H1 (cell line): ENCODE data around the gene ITGB5. TPM values are rescaled to one million over a fixed set of nuclear protein-coding genes. Genes with fewer than 3 reads are reported as not detected.

Source experiments
- POLR2AphosphoS5 ChIP-seq: IDR thresholded peaks from 2 replicates; pipeline ENCODE4 v1.6.1; 2011; ENCODE audit warnings: low read depth, low read length
- SP1 ChIP-seq: IDR thresholded peaks from 2 replicates; pipeline ENCODE4 v1.6.1; 2011; ENCODE audit warnings: low read depth, low read length
- polyA plus RNA-seq, 7 experiments: library from polyadenylated mRNA; depleted of rRNA in 3 of 7; stranded (reverse) in 5 of 7; unstranded in 2 of 7; fragments of >200 nt in 5 of 7; fragments of 200-250 nt in 2 of 7; gene quantifications; 1 replicate in 5 of 7; 2 replicates in 1 of 7; 4 replicates in 1 of 7; pipeline versions ENCODE4 v1.2.1 to v1.2.3, GENCODE V29; 2011 to 2013; ENCODE audit warnings: missing spikeins in 2 of 7, mixed read lengths in 2 of 7
- total RNA-seq: library from RNA; stranded (reverse); fragmentation: NEBNext Ultra II Directional; extraction: Animal tissue kit (Norgen Biotek cat#: 25700); gene quantifications from 2 replicates; pipeline ENCODE4 v1.2.1, GENCODE V29; 2021
- TF ChIP-seq, protein P1 (sequence below): fragments of 300-600 bp; sonication (generic); IDR thresholded peaks from 2 replicates; pipeline ENCODE4 v1.7.1; 2012; ENCODE audit warnings: low read length, moderate library complexity, mild to moderate bottlenecking, inconsistent platforms; ENCODE audit not compliant: insufficient replicate concordance

Gene ITGB5
- total and polyA plus RNA-seq, 2 of the 8 experiments (the other 6 are each of a cell fraction or from before 2014, with no cell fraction given), result 101 to 268 TPM

DNA sequence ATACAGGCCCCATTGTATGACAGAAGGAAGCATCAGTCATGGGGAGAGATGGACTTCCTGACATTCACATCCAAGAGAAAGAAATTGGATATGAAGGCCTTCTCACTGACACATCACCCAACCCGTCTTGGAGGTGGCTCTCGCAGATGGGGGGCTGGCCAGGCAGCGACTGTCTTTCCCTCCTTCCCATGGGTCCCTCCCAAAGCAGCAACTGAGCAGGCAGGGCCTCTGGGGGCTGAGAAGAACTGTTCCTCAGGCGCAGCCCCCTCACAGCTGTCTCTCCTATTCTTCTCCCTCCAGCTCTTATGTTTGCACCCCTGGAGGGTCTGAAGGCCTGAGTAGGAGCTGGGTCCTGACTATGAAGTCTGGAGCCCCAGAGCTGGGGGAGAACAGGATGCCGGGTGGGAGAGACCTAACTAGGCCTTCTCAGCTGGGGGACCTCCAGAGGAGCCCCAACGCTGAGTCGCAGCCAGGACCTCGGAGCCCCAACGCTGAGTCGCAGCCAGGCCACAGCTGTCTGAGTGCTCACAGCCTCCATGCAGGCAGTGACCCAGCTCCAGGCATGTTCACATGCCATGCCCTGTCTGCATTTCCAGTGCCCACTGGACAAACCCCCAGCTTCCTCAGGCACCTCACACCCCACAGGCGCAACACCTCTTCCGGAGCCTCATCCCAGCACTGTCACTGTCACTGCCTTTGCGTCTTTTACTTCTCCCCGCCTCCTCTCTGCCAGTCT, 127.3 kb downstream of the ITGB5 start (continued):
- TF ChIP-seq, protein P1, sequence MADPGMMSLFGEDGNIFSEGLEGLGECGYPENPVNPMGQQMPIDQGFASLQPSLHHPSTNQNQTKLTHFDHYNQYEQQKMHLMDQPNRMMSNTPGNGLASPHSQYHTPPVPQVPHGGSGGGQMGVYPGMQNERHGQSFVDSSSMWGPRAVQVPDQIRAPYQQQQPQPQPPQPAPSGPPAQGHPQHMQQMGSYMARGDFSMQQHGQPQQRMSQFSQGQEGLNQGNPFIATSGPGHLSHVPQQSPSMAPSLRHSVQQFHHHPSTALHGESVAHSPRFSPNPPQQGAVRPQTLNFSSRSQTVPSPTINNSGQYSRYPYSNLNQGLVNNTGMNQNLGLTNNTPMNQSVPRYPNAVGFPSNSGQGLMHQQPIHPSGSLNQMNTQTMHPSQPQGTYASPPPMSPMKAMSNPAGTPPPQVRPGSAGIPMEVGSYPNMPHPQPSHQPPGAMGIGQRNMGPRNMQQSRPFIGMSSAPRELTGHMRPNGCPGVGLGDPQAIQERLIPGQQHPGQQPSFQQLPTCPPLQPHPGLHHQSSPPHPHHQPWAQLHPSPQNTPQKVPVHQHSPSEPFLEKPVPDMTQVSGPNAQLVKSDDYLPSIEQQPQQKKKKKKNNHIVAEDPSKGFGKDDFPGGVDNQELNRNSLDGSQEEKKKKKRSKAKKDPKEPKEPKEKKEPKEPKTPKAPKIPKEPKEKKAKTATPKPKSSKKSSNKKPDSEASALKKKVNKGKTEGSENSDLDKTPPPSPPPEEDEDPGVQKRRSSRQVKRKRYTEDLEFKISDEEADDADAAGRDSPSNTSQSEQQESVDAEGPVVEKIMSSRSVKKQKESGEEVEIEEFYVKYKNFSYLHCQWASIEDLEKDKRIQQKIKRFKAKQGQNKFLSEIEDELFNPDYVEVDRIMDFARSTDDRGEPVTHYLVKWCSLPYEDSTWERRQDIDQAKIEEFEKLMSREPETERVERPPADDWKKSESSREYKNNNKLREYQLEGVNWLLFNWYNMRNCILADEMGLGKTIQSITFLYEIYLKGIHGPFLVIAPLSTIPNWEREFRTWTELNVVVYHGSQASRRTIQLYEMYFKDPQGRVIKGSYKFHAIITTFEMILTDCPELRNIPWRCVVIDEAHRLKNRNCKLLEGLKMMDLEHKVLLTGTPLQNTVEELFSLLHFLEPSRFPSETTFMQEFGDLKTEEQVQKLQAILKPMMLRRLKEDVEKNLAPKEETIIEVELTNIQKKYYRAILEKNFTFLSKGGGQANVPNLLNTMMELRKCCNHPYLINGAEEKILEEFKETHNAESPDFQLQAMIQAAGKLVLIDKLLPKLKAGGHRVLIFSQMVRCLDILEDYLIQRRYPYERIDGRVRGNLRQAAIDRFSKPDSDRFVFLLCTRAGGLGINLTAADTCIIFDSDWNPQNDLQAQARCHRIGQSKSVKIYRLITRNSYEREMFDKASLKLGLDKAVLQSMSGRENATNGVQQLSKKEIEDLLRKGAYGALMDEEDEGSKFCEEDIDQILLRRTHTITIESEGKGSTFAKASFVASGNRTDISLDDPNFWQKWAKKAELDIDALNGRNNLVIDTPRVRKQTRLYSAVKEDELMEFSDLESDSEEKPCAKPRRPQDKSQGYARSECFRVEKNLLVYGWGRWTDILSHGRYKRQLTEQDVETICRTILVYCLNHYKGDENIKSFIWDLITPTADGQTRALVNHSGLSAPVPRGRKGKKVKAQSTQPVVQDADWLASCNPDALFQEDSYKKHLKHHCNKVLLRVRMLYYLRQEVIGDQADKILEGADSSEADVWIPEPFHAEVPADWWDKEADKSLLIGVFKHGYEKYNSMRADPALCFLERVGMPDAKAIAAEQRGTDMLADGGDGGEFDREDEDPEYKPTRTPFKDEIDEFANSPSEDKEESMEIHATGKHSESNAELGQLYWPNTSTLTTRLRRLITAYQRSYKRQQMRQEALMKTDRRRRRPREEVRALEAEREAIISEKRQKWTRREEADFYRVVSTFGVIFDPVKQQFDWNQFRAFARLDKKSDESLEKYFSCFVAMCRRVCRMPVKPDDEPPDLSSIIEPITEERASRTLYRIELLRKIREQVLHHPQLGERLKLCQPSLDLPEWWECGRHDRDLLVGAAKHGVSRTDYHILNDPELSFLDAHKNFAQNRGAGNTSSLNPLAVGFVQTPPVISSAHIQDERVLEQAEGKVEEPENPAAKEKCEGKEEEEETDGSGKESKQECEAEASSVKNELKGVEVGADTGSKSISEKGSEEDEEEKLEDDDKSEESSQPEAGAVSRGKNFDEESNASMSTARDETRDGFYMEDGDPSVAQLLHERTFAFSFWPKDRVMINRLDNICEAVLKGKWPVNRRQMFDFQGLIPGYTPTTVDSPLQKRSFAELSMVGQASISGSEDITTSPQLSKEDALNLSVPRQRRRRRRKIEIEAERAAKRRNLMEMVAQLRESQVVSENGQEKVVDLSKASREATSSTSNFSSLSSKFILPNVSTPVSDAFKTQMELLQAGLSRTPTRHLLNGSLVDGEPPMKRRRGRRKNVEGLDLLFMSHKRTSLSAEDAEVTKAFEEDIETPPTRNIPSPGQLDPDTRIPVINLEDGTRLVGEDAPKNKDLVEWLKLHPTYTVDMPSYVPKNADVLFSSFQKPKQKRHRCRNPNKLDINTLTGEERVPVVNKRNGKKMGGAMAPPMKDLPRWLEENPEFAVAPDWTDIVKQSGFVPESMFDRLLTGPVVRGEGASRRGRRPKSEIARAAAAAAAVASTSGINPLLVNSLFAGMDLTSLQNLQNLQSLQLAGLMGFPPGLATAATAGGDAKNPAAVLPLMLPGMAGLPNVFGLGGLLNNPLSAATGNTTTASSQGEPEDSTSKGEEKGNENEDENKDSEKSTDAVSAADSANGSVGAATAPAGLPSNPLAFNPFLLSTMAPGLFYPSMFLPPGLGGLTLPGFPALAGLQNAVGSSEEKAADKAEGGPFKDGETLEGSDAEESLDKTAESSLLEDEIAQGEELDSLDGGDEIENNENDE, result no peak
- TF ChIP-seq POLR2AphosphoS5 (0 out of 2 replicates have a peak, but pooled peaks have one; percentile 1), SP1 (no peak)
- TF ChIP-seq, all 59 proteins: peak for 1
